Omental fat pad (tissue), 4 donors: ENCODE data around the gene OR10X1. TPM values are rescaled to one million over a fixed set of nuclear protein-coding genes. Genes with fewer than 3 reads are reported as not detected.

Experiments used
- ATAC-seq: fragments of 150-250 bp; one replicate; pipeline ENCODE4 v1.9.1; 2016; ENCODE audit warnings: mild to moderate bottlenecking, moderate library complexity; ENCODE audit not compliant: low FRiP score
- DNase-seq: peaks from one replicate; pipeline ENCODE4 v3.0.0-alpha.2; 2019; ENCODE audit warnings: low spot score
- total RNA-seq, 4 donors: library from RNA; depleted of rRNA; stranded (reverse); fragments of >200 nt; gene quantifications; one replicate each; pipeline ENCODE4 v1.1.0, GENCODE V29; 2016
- TF ChIP-seq, protein P1 (sequence below), 3 donors: fragments of 450-650 bp; IDR thresholded peaks; one replicate each; pipeline ENCODE4 v1.5.1; 2016 to 2017; ENCODE audit warnings: antibody characterized with exemption in 3 of 3, mild to moderate bottlenecking in 3 of 3, moderate library complexity in 2 of 3

The OR10X1 gene
- total RNA-seq, 4 donors from 2014 or later = not detected

DNA sequence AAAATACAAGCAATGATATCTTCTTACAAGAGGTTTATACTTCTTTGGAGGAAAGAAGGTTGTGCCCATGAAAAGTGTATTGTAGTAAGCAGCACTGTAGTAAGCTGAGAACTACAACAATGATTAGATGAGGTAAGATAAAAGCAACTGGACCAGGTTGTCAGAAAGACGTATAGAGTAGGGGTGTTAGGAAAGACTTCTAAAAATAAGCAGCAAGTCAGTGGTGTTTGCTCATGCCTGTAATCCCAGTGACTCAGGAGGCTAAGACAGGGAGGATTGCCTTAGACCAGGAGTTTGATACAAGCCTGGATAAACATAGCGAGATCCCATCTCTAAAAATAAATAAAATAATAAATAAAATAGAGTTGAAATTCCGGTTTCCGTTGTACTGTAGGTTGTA lies 4.3 kb upstream of the OR10X1 start:
- ATAC-seq = no peak
- no peak for DNase-seq
- TF ChIP-seq, protein P1, sequence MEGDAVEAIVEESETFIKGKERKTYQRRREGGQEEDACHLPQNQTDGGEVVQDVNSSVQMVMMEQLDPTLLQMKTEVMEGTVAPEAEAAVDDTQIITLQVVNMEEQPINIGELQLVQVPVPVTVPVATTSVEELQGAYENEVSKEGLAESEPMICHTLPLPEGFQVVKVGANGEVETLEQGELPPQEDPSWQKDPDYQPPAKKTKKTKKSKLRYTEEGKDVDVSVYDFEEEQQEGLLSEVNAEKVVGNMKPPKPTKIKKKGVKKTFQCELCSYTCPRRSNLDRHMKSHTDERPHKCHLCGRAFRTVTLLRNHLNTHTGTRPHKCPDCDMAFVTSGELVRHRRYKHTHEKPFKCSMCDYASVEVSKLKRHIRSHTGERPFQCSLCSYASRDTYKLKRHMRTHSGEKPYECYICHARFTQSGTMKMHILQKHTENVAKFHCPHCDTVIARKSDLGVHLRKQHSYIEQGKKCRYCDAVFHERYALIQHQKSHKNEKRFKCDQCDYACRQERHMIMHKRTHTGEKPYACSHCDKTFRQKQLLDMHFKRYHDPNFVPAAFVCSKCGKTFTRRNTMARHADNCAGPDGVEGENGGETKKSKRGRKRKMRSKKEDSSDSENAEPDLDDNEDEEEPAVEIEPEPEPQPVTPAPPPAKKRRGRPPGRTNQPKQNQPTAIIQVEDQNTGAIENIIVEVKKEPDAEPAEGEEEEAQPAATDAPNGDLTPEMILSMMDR (IDR thresholded peaks at IDR 0.05) = no peak

DNA sequence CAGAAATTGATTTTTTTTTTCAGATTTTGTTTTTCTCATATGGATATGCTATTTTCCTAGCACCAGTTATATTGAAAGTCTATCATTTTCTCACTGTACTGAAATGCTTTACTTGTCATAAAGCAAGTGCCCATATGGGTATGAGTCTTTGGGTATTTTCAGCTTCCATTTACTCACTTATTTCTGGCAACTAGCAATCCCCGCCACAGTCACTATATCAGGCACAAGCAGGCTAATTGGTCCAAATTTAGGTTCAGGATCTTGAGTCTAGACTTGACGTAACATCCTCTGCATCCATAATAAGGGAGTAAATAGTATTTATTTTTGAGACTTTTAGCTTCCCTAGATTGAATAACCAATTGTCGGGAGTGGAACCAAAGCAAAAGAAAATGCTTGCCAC lies 2.1 kb downstream of the OR10X1 start:
- no peak for ATAC-seq
- DNase-seq = no peak
- TF ChIP-seq, protein P1 (IDR thresholded peaks at IDR 0.05) = no peak

DNA sequence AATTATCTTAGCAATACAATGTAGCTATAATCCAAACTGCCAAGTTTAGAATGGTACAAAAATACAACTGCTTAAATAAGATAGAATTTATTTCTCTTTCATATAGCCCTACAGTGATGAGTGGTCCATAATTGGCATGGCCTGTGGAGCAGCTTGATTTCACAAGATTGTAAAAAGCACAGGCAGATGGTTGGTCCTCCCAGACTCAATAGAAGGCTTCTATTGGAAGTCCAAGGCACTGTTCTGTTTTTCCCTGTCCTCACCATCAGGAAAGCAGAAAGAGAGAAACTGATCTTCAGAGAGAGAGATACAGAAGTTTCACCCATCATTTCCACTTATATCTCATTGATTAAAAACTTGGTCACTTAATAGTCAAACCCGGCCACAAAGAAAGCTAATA lies 7.5 kb downstream of the OR10X1 start:
- no peak for DNase-seq
- TF ChIP-seq, protein P1 (IDR thresholded peaks at IDR 0.05) = no peak
- ATAC-seq = no peak

DNA sequence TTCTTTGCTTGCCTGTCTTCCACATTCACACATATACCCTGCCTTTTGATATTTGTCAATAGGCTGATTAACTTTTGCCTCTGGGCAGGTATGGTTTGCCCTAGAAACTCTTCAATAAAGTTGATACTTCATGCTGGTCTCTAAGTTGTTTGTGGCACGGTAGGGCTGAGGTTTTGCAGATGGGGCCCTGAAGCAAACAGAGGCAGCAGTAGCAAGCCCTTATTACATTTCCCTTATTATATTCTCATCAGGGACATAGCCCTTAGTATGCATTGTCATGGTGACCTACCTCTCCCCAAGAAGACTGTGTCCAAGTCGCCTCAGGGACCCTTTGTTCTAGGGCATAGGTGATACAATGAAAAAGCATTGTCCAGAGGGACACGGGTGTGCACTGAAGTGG lies 9.2 kb downstream of the OR10X1 start, which contains the start of gene OR6P1:
Gene OR6P1, minus strand, starts transcription at position 101 of the 400 bp plus-strand sequence. CDS start 6,976 bp downstream, outside the sequence.
- ATAC-seq (no peak), DNase-seq (no peak)
- TF ChIP-seq, protein P1 (IDR thresholded peaks at IDR 0.05) = no peak

DNA sequence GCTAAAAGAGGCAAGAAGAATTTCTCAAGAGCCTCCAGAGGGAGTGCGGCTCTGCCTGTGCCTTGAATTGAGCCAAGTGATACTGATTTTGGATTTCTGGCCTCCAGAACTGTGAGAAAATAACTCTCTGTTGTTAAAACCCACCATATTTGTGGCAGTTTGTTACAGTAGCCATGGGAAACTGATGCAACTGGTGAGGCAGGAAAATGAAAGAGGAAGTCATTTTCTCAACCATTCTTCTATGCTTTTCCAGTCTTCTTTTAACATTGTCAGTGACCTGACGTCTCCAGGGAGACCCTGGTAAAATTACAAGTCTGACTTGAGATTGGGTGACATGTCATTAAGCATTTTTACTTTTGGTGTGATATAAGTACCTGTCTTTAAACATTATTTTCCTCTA lies 15.1 kb downstream of the OR10X1 start:
- TF ChIP-seq, protein P1 (IDR thresholded peaks at IDR 0.05) = no peak
- ATAC-seq (no peak), DNase-seq (no peak)

DNA sequence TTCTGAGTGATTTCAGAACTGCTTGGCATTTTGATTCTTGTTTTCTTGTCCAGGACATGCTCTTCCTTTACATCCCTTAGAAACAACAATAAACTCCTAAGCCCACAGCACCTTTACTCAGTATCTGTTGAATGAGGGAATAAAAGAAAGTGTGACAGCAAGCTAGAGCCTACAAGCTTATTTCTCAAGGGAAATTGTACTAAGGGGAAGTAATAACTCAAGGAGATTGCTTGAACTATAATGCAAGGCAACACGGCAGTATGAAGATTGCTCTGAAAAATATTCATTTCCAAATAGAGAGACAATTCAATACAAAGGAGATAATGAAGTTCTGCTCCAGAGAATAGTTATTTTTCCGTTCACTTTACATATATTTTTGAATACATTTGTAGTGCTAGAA lies 15.8 kb downstream of the OR10X1 start:
- TF ChIP-seq, protein P1 (IDR thresholded peaks at IDR 0.05) = no peak
- ATAC-seq = no peak
- DNase-seq = no peak

DNA sequence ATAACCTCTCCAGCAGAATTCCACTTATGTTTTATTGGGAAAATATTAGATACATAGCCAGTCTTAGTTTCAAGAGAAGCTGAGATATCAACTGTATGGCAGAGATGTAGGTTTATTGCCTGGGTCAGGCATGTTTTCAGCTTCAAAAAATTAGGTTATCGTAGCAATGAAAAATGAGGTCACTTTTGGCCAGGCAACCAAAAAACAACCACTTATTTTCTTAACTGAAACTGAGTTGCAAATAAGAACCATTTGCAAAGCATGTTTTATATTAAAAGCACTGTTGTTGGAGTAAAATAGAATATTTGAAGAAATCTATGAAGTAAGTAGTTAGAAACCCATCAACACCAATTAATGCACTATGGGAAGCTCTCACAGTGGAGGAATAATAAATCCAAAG lies 20.0 kb downstream of the OR10X1 start:
- DNase-seq (no peak), ATAC-seq (no peak)
- TF ChIP-seq, protein P1 (IDR thresholded peaks at IDR 0.05) = no peak
